Ammon's horn (tissue), 1 donor: ENCODE measurements around the gene EPB41L2.

Source experiments
- DNase-seq: peaks from one replicate; pipeline ENCODE4 v3.0.0-alpha.2; 2016; ENCODE audit warnings: low spot score

Gene EPB41L2

GRCh38 chr6:130865793-130866192 is 197.3 kb downstream of the EPB41L2 start:
- DNase-seq: no peak

- DNase-seq: no peak
These were observed 198.7 kb downstream of the EPB41L2 start for GRCh38 chr6:130864344-130864743.

- DNase-seq: no peak
These were observed 199.4 kb downstream of the EPB41L2 start for GRCh38 chr6:130863415-130864230.

- no peak for DNase-seq
These were observed 200.7 kb downstream of the EPB41L2 start for GRCh38 chr6:130862370-130862769.

- DNase-seq: no peak
These were observed 203.7 kb downstream of the EPB41L2 start for GRCh38 chr6:130859161-130859867.

- no peak for DNase-seq
These were observed 204.4 kb downstream of the EPB41L2 start for GRCh38 chr6:130858498-130859160.

GRCh38 chr6:130858054-130858453 is 205.0 kb downstream of the EPB41L2 start:
- no peak for DNase-seq

- no peak for DNase-seq
These were observed 209.4 kb downstream of the EPB41L2 start for GRCh38 chr6:130853555-130854183.

GRCh38 chr6:130852844-130853554 is 210.0 kb downstream of the EPB41L2 start:
- DNase-seq: no peak

GRCh38 chr6:130851026-130851425 is 212.0 kb downstream of the EPB41L2 start:
- DNase-seq: no peak

- DNase-seq: peak; percentile 21
These were observed 213.5 kb downstream of the EPB41L2 start for GRCh38 chr6:130849594-130849993.

GRCh38 chr6:130848945-130849344 is 214.1 kb downstream of the EPB41L2 start:
- DNase-seq: no peak

- no peak for DNase-seq
These were observed 215.8 kb downstream of the EPB41L2 start for GRCh38 chr6:130847001-130847910.

GRCh38 chr6:130846501-130846900 is 216.5 kb downstream of the EPB41L2 start:
- no peak for DNase-seq

- peak; percentile 25 for DNase-seq
These were observed 219.3 kb downstream of the EPB41L2 start for GRCh38 chr6:130843575-130844320.

GRCh38 chr6:130841128-130841728 is 221.8 kb downstream of the EPB41L2 start:
- no peak for DNase-seq

- DNase-seq: no peak
These were observed 223.0 kb downstream of the EPB41L2 start for GRCh38 chr6:130840050-130840449.

GRCh38 chr6:130839379-130839778 is 223.7 kb downstream of the EPB41L2 start:
- no peak for DNase-seq

- DNase-seq: no peak
These were observed 224.1 kb downstream of the EPB41L2 start for GRCh38 chr6:130838951-130839350.
